ENCODE measurements around the gene LMNA. TPM values are rescaled to one million over a fixed set of nuclear protein-coding genes. Genes with fewer than 3 reads are reported as not detected.
"Not testable (repeated sequence)": the region's sequence is repeated elsewhere in the genome, so short reads cannot be mapped to it uniquely, and the experiment has no call there.

LMNA gene
- total and polyA plus RNA-seq, 7 donors = 114 to 392 (median 237) TPM

GRCh38 chr1:156069490-156070455 is 44.7 kb upstream of the LMNA start:
- Histone ChIP-seq H3K27ac (no peak overlapping the region), H3K4me3 (no peak overlapping the region), H3K9me3 (no peaks in the 10 kb centered on the region), H3K4me1 (no peaks in the 10 kb centered on the region), H3K27me3 (ENCODE audit: insufficient read depth in 3 of 3, low read length in 2 of 3) (no peaks in the 10 kb centered on the region), H3K36me3 (ENCODE audit: insufficient read depth in 1 of 2, low read depth in 1 of 2) (no peaks in the 10 kb centered on the region)
- 27 to 62% (median 29%) methylated on average over 3 of the region's 3 CpGs for WGBS, 3 donors
- TF ChIP-seq CTCF (IDR thresholded peaks at IDR 0.05) = no peak
- intact Hi-C loops (cut with DNase I) = no loop called here
- ATAC-seq = peak in 3 of 4 donors; percentile 40 to 54 (median 43)
- DNase-seq = no peak

GRCh38 chr1:156070548-156070947 is 44.0 kb upstream of the LMNA start:
- ATAC-seq = no peak
- intact Hi-C loops (cut with DNase I) = no loop called here
- Histone ChIP-seq H3K9me3 (no peaks in the 10 kb centered on the region), H3K27ac (no peak overlapping the region), H3K36me3 (ENCODE audit: insufficient read depth in 1 of 2, low read depth in 1 of 2) (no peaks in the 10 kb centered on the region), H3K4me3 (no peak overlapping the region), H3K27me3 (ENCODE audit: insufficient read depth in 3 of 3, low read length in 2 of 3) (no peaks in the 10 kb centered on the region), H3K4me1 (no peaks in the 10 kb centered on the region)
- no peak for TF ChIP-seq CTCF (IDR thresholded peaks at IDR 0.05)
- no peak for DNase-seq
- 34 to 50% (median 43%) methylated on average over 4 of the region's 4 CpGs for WGBS, 3 donors

- 88 to 91% (median 90%) methylated on average over 7 of the region's 7 CpGs for WGBS, 3 donors
- H3K27ac ChIP-seq; ATAC-seq; H3K4me3 ChIP-seq; DNase-seq; H3K27me3 ChIP-seq (ENCODE audit: insufficient read depth in 3 of 3, low read length in 2 of 3); intact Hi-C loops (cut with DNase I); H3K4me1 ChIP-seq; H3K36me3 ChIP-seq (ENCODE audit: insufficient read depth in 1 of 2, low read depth in 1 of 2); H3K9me3 ChIP-seq: not testable (repeated sequence)
These were observed 43.1 kb upstream of the LMNA start for GRCh38 chr1:156071332-156071816.

GRCh38 chr1:156072251-156072650 is 42.3 kb upstream of the LMNA start:
- no peak overlapping the region for H3K27ac ChIP-seq
- intact Hi-C loops (cut with DNase I) = no loop called here
- 57 to 62% (median 60%) methylated on average over 6 of the region's 6 CpGs for WGBS, 3 donors
- H3K9me3 ChIP-seq = no peaks in the 10 kb centered on the region
- DNase-seq (no peak), ATAC-seq (no peak)
- H3K4me3 ChIP-seq = no peak overlapping the region
- no peaks in the 10 kb centered on the region for H3K4me1 ChIP-seq
- no peaks in the 10 kb centered on the region for H3K36me3 ChIP-seq (ENCODE audit: insufficient read depth in 1 of 2, low read depth in 1 of 2)
- no peak for TF ChIP-seq CTCF (IDR thresholded peaks at IDR 0.05)
- no peaks in the 10 kb centered on the region for H3K27me3 ChIP-seq (ENCODE audit: insufficient read depth in 3 of 3, low read length in 2 of 3)

- TF ChIP-seq CTCF (IDR thresholded peaks at IDR 0.05) = no peak
- Histone ChIP-seq H3K4me1 (no peaks in the 10 kb centered on the region), H3K9me3 (no peaks in the 10 kb centered on the region), H3K4me3 (no peak overlapping the region), H3K27me3 (ENCODE audit: insufficient read depth in 3 of 3, low read length in 2 of 3) (no peaks in the 10 kb centered on the region), H3K36me3 (ENCODE audit: insufficient read depth in 1 of 2, low read depth in 1 of 2) (no peaks in the 10 kb centered on the region), H3K27ac (no peak overlapping the region)
- intact Hi-C loops (cut with DNase I) = no loop called here
- ATAC-seq (no peak), DNase-seq (no peak)
- WGBS, 3 donors = 0 to 32% (median 13%) methylated on average over 1 of the region's 1 CpG
These were observed 41.3 kb upstream of the LMNA start for GRCh38 chr1:156073110-156073687.

Data from psoas muscle (tissue), 8 donors.